ENCODE measurements around the gene STMND1. TPM values are rescaled to one million over a fixed set of nuclear protein-coding genes. Genes with fewer than 3 reads are reported as not detected.

Gene STMND1
- not detected in 2 replicates for total RNA-seq
- not detected for total RNA-seq (2013)
- polyA plus RNA-seq, result not detected in 2 replicates
- polyA minus RNA-seq, result not detected in 2 replicates

DNA sequence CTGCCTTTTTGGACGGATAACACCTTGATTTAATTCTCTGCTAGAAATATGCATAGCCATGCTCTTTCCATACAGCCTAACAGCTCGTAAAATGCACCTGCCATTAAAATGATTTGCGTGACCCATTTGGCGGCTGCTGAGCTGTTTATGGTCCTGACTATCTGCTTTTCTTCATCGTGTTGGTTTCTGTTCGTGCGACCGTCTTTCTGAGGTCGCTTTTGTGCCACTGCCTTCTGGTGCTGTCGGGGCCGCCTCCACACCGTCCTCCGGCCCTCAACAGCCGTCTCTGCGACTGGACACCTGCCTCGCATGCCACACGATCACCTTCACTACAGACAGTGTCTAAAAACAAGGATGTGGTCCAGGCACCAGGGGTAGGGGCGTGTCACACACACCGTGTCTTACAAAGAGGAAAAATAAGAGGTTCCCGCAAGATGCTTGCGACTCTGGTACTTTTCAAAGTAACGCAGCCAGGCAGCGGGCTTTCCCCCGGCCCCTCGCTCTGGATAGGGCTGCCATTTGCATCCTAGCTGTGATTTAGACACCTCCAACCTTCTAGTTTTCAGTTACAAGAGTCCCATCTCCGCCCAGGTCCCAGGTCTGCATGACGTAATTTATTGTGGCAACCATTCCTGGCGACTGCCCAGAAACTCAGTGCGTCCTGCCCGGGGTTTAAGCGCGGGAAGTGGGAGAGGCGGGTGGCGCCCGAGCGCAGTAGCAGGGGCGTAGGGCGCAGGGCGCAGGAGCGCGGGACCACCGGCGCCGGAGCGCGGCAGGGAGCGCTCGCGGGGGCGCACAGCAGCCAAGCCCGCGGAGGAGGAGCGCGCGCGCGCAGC is at the start of gene STMND1:
Gene STMND1 (plus strand): TSS at position 629 of the 836 bp plus-strand sequence. CDS start 208 bp downstream, outside the sequence.
- ChIA-PET POLR2A (no interaction called here), CTCF (no interaction called here)
- no peak within 1 kb of the TSS for H3K4me3 ChIP-seq (ENCODE audit: control extremely low read depth in 1 of 5, extremely low read depth in 1 of 5, insufficient read depth in 1 of 5, low read depth in 2 of 5, low read length in 4 of 5)
- H3K9me3 Mint-ChIP-seq (ENCODE audit: insufficient read depth), result no peaks in the 10 kb centered on the region
- no peak within 1 kb of the TSS for H3K27ac Mint-ChIP-seq
- peaks cover 4% of the 10 kb centered on the region for H3K4me1 Mint-ChIP-seq
- no peaks in the 10 kb centered on the region for H3K79me2 ChIP-seq (ENCODE audit: control insufficient read depth, insufficient read depth, low read length)
- peaks cover 46% of the 10 kb centered on the region for H3K27me3 Mint-ChIP-seq
- no peaks in the 10 kb centered on the region for H3K36me3 ChIP-seq (replicated peaks in 1 of 2; ENCODE audit: control extremely low read depth in 1 of 2, control insufficient read depth in 1 of 2, extremely low read depth in 1 of 2, insufficient read depth in 2 of 2, low read length in 1 of 2)
- WGBS (ENCODE audit: insufficient coverage), result 5% methylated on average over 49 of the region's 57 CpGs
- H3K9me3 ChIP-seq (ENCODE audit: control extremely low read depth in 1 of 3, control insufficient read depth in 2 of 3, insufficient read depth in 1 of 3, low read length in 2 of 3), result peaks cover 0 to 5% (median 0%) of the 10 kb centered on the region in 3 donors
- TF ChIP-seq EZH2 (IDR thresholded peaks at IDR 0.05; ENCODE audit: borderline replicate concordance, insufficient read depth, low read depth, low read length, poor library complexity, severe bottlenecking), result no peak
- TF ChIP-seq, protein P1, sequence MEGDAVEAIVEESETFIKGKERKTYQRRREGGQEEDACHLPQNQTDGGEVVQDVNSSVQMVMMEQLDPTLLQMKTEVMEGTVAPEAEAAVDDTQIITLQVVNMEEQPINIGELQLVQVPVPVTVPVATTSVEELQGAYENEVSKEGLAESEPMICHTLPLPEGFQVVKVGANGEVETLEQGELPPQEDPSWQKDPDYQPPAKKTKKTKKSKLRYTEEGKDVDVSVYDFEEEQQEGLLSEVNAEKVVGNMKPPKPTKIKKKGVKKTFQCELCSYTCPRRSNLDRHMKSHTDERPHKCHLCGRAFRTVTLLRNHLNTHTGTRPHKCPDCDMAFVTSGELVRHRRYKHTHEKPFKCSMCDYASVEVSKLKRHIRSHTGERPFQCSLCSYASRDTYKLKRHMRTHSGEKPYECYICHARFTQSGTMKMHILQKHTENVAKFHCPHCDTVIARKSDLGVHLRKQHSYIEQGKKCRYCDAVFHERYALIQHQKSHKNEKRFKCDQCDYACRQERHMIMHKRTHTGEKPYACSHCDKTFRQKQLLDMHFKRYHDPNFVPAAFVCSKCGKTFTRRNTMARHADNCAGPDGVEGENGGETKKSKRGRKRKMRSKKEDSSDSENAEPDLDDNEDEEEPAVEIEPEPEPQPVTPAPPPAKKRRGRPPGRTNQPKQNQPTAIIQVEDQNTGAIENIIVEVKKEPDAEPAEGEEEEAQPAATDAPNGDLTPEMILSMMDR (IDR thresholded peaks at IDR 0.05), result no peak
- no peaks in the 10 kb centered on the region for H4K20me1 ChIP-seq (ENCODE audit: control insufficient read depth, insufficient read depth, low read length, poor library complexity, severe bottlenecking)
- peak within 1 kb of the TSS; percentile 25 for H3K4me2 ChIP-seq (replicated peaks; ENCODE audit: low read depth, low read length, poor library complexity, severe bottlenecking)
- H2AFZ ChIP-seq (ENCODE audit: insufficient read depth, low read depth, low read length, poor library complexity, severe bottlenecking), result peak within 1 kb of the TSS; percentile 49
- ATAC-seq (ENCODE audit: low read depth), result no peak
- no peak within 1 kb of the TSS for H3K9ac ChIP-seq (ENCODE audit: low read length)
- H3K27ac ChIP-seq (ENCODE audit: low read length in 2 of 2), result no peak within 1 kb of the TSS
- intact Hi-C loops (cut with micrococcal nuclease), result no loop called here
- DNase-seq, result no peak
- H3K27me3 ChIP-seq (replicated peaks in 1 of 4; ENCODE audit: control extremely low read depth in 1 of 4, control insufficient read depth in 3 of 4, insufficient read depth in 4 of 4, low read length in 3 of 4), result peaks cover 0 to 16% (median 9%) of the 10 kb centered on the region in 4 experiments
- H3K4me1 ChIP-seq (ENCODE audit: control insufficient read depth in 2 of 2, insufficient read depth in 2 of 2, low read length in 2 of 2), result no peaks in the 10 kb centered on the region
- peak within 1 kb of the TSS; percentile 11 for H3K4me3 Mint-ChIP-seq

- intact Hi-C loops (cut with micrococcal nuclease), result no loop called here
- WGBS (ENCODE audit: insufficient coverage), result 80% methylated on average over 2 of the region's 2 CpGs
- Histone ChIP-seq H3K9me3 (ENCODE audit: control extremely low read depth in 1 of 3, control insufficient read depth in 2 of 3, insufficient read depth in 1 of 3, low read length in 2 of 3) (no peaks in the 10 kb centered on the region), H3K27ac (ENCODE audit: low read length in 2 of 2) (no peak overlapping the region), H3K27me3 (replicated peaks in 1 of 4; ENCODE audit: control extremely low read depth in 1 of 4, control insufficient read depth in 3 of 4, insufficient read depth in 4 of 4, low read length in 3 of 4) (no peaks in the 10 kb centered on the region), H3K36me3 (replicated peaks in 1 of 2; ENCODE audit: control extremely low read depth in 1 of 2, control insufficient read depth in 1 of 2, extremely low read depth in 1 of 2, insufficient read depth in 2 of 2, low read length in 1 of 2) (no peaks in the 10 kb centered on the region), H3K79me2 (ENCODE audit: control insufficient read depth, insufficient read depth, low read length) (no peaks in the 10 kb centered on the region), H4K20me1 (ENCODE audit: control insufficient read depth, insufficient read depth, low read length, poor library complexity, severe bottlenecking) (no peaks in the 10 kb centered on the region), H3K9ac (ENCODE audit: low read length) (no peak overlapping the region), H3K4me3 (ENCODE audit: control extremely low read depth in 1 of 5, extremely low read depth in 1 of 5, insufficient read depth in 1 of 5, low read depth in 2 of 5, low read length in 4 of 5) (no peak overlapping the region), H2AFZ (ENCODE audit: insufficient read depth, low read depth, low read length, poor library complexity, severe bottlenecking) (no peak overlapping the region), H3K4me1 (ENCODE audit: control insufficient read depth in 2 of 2, insufficient read depth in 2 of 2, low read length in 2 of 2) (no peaks in the 10 kb centered on the region), H3K4me2 (replicated peaks; ENCODE audit: low read depth, low read length, poor library complexity, severe bottlenecking) (no peak overlapping the region)
- CTCF ChIA-PET, result no interaction called here
- Mint-ChIP-seq H3K27ac (no peak overlapping the region), H3K4me1 (no peaks in the 10 kb centered on the region), H3K27me3 (peaks cover 10% of the 10 kb centered on the region), H3K4me3 (no peak overlapping the region), H3K9me3 (ENCODE audit: insufficient read depth) (no peaks in the 10 kb centered on the region)
- POLR2A ChIA-PET, result no interaction called here
- ATAC-seq (ENCODE audit: low read depth) (no peak), DNase-seq (no peak)
- no peak for TF ChIP-seq EZH2 (IDR thresholded peaks at IDR 0.05; ENCODE audit: borderline replicate concordance, insufficient read depth, low read depth, low read length, poor library complexity, severe bottlenecking)
- TF ChIP-seq, protein P1 (IDR thresholded peaks at IDR 0.05), result no peak
These were observed 47.2 kb upstream of the STMND1 start for GRCh38 chr6:17054647-17055046.

Data from B cell (primary cell).